Body of pancreas (tissue), 4 donors: ENCODE data around the gene CRYBB2. TPM values are rescaled to one million over a fixed set of nuclear protein-coding genes. Genes with fewer than 3 reads are reported as not detected.

Experiments used
- ATAC-seq: fragments of 150-250 bp; one replicate; pipeline ENCODE4 v1.9.1; 2016
- DNase-seq, 4 donors: peaks; one replicate each; pipeline ENCODE4 v3.0.0-alpha.2; 2019
- H3K27ac ChIP-seq, 4 donors: fragments of 200-600 bp; sonication (generic); 1 replicate in 3 of 4; 2 replicates in 1 of 4; pipeline versions ENCODE4 v1.5.1 to v1.6.1; 2016 to 2019; ENCODE audit warnings: mild to moderate bottlenecking in 1 of 4, mixed read lengths in 1 of 4, moderate library complexity in 1 of 4
- H3K27me3 ChIP-seq, 2 donors: fragments of 200-600 bp; sonication (generic); one replicate each; pipeline ENCODE4 v1.6.0; 2016; ENCODE audit warnings: mild to moderate bottlenecking in 1 of 2
- H3K36me3 ChIP-seq, 2 donors: fragments of 200-600 bp; sonication (generic); replicated peaks in 1 of 2; 2 replicates each; pipeline ENCODE4 v1.5.1; 2016; ENCODE audit warnings: low read depth in 2 of 2; ENCODE audit not compliant: insufficient read depth in 1 of 2
- H3K4me1 ChIP-seq: fragments of 200-600 bp; sonication (generic); one replicate; pipeline ENCODE4 v1.6.0; 2016
- H3K4me3 ChIP-seq, 2 donors: fragments of 200-600 bp; sonication (generic); 1 replicate in 1 of 2; 2 replicates in 1 of 2; pipeline ENCODE4 v1.5.1; 2016 to 2019
- H3K9me3 ChIP-seq, 3 donors: fragments of 200-600 bp; sonication (generic); 1 replicate in 2 of 3; 2 replicates in 1 of 3; pipeline ENCODE4 v1.5.1; 2016
- CTCF ChIP-seq, 7 experiments: fragments of 450-650 bp in 4 of 7; fragments of 200-600 bp in 3 of 7; sonication (generic) in 3 of 7; IDR thresholded peaks; one replicate each; pipeline ENCODE4 v1.5.1; 2016 to 2019; ENCODE audit warnings: antibody characterized with exemption in 7 of 7
- POLR2A ChIP-seq, 3 donors: fragments of 450-650 bp; IDR thresholded peaks; one replicate each; pipeline ENCODE4 v1.6.1; 2016; ENCODE audit warnings: antibody characterized with exemption in 3 of 3, mild to moderate bottlenecking in 2 of 3
- WGBS, 2 donors: methylation state at CpG; one replicate each; pipeline ENCODE4 v1.1.5; 2017; 5-methylcytosine and 5-hydroxymethylcytosine counted together
- intact Hi-C: fragments of 100-400 bp; cut with DNase I; formaldehyde crosslinking; loops from one replicate; pipeline ENCODE4 v1.15.1; 2023
- total RNA-seq, 2 donors: library from RNA; depleted of rRNA; stranded (reverse); fragments of >200 nt; gene quantifications; one replicate each; pipeline ENCODE4 v1.1.0, GENCODE V29; 2016

The CRYBB2 gene
- total RNA-seq, 2 donors from 2014 or later = not detected

- TF ChIP-seq CTCF (IDR thresholded peaks at IDR 0.05) (no peak), POLR2A (IDR thresholded peaks at IDR 0.05) (no peak)
- 80 to 91% methylated on average over 2 of the region's 2 CpGs for WGBS, 2 donors
- no peak for ATAC-seq
- no peak for DNase-seq
- no peak overlapping the region for H3K27ac ChIP-seq
- no peaks in the 10 kb centered on the region for H3K4me1 ChIP-seq
- intact Hi-C loops = no loop called here
- no peaks in the 10 kb centered on the region for H3K27me3 ChIP-seq
- no peaks in the 10 kb centered on the region for H3K36me3 ChIP-seq
- H3K4me3 ChIP-seq = no peak overlapping the region
- H3K9me3 ChIP-seq = no peaks in the 10 kb centered on the region
These were observed 11.1 kb upstream of the CRYBB2 start for GRCh38 chr22:25208328-25208727.

- H3K27me3 ChIP-seq = no peaks in the 10 kb centered on the region
- DNase-seq (no peak), ATAC-seq (no peak)
- H3K9me3 ChIP-seq = no peaks in the 10 kb centered on the region
- no peak overlapping the region for H3K27ac ChIP-seq
- no peaks in the 10 kb centered on the region for H3K4me1 ChIP-seq
- no peaks in the 10 kb centered on the region for H3K36me3 ChIP-seq
- intact Hi-C loops = no loop called here
- TF ChIP-seq CTCF (IDR thresholded peaks at IDR 0.05) = no peak
- no peak for TF ChIP-seq POLR2A (IDR thresholded peaks at IDR 0.05)
- no peak overlapping the region for H3K4me3 ChIP-seq
- 77 to 92% methylated on average over 11 to 17 of the region's 17 CpGs for WGBS, 2 donors
These were observed 10.5 kb upstream of the CRYBB2 start for GRCh38 chr22:25208743-25209505.

- no peak for DNase-seq
- no peaks in the 10 kb centered on the region for H3K4me1 ChIP-seq
- H3K4me3 ChIP-seq = no peak overlapping the region
- no peaks in the 10 kb centered on the region for H3K27me3 ChIP-seq
- TF ChIP-seq POLR2A (IDR thresholded peaks at IDR 0.05) = no peak
- no peak for TF ChIP-seq CTCF (IDR thresholded peaks at IDR 0.05)
- no peak overlapping the region for H3K27ac ChIP-seq
- H3K36me3 ChIP-seq = no peaks in the 10 kb centered on the region
- no peaks in the 10 kb centered on the region for H3K9me3 ChIP-seq
- ATAC-seq = no peak
- WGBS, 2 donors = 88 to 100% methylated on average over 2 to 3 of the region's 3 CpGs
- intact Hi-C loops = no loop called here
These were observed 8.6 kb upstream of the CRYBB2 start for GRCh38 chr22:25210793-25211192.

- H3K27ac ChIP-seq = no peak overlapping the region
- no peak overlapping the region for H3K4me3 ChIP-seq
- H3K9me3 ChIP-seq = no peaks in the 10 kb centered on the region
- H3K4me1 ChIP-seq = no peaks in the 10 kb centered on the region
- 53% methylated on average over 2 to 3 of the region's 3 CpGs for WGBS, 2 donors
- ATAC-seq (no peak), DNase-seq (no peak)
- intact Hi-C loops = no loop called here
- H3K27me3 ChIP-seq = no peaks in the 10 kb centered on the region
- H3K36me3 ChIP-seq = no peaks in the 10 kb centered on the region
- no peak for TF ChIP-seq CTCF (IDR thresholded peaks at IDR 0.05)
- TF ChIP-seq POLR2A (IDR thresholded peaks at IDR 0.05) = no peak
These were observed 7.1 kb upstream of the CRYBB2 start for GRCh38 chr22:25212337-25212736.

GRCh38 chr22:25213221-25213620 lies 6.2 kb upstream of the CRYBB2 start:
- ATAC-seq (no peak), DNase-seq (no peak)
- 55 to 62% methylated on average over 3 of the region's 3 CpGs for WGBS, 2 donors
- no peak overlapping the region for H3K4me3 ChIP-seq
- TF ChIP-seq CTCF (IDR thresholded peaks at IDR 0.05) = no peak
- TF ChIP-seq POLR2A (IDR thresholded peaks at IDR 0.05) = no peak
- no peaks in the 10 kb centered on the region for H3K9me3 ChIP-seq
- no peaks in the 10 kb centered on the region for H3K27me3 ChIP-seq
- intact Hi-C loops = no loop called here
- no peak overlapping the region for H3K27ac ChIP-seq
- no peaks in the 10 kb centered on the region for H3K36me3 ChIP-seq
- no peaks in the 10 kb centered on the region for H3K4me1 ChIP-seq
